ENCODE data around the gene KATNBL1.

DNA sequence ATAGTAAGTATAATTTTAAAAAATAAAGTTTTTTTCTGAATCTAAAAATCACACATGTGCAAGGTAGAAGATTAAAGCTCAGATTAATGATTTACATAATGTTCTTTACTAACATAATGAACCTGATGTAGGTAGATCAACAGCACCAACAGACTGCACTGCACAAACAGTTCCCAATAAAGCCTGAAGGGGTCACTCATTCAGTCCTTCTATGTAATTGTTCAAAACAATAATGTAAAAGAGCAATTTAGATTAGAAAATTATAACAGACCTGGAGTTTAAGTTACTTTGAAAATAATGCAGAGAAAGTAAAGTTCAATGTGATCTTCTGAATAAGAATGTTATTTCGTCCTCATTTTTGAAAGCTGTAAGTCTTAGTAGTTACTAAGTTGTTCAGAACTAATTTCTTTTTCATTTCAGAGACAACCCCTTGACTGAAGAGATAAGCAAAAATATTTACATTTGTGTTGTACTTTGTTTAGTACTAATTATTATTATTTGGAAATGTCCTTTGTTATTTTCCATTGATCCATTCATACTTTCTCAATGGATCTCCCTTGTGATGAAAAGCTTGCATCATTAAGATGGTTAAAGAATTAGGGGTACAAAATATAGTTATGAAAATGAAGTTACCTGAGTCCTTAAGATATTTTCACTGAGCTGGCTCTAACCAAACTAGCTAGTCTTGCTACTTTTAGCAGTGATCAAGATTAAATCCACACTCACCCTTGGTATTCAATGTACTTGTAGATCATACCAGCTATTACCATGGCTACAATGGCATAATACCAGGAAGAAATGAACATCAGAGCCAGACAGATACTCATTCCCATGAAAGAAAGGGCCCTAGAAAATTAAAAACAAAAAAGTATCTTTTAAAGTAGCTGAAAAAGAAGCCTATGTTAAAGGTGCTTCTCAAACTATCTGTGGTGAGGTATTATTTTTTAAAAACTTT is 31.8 kb upstream of the KATNBL1 start:
- no peak for TF ChIP-seq ZNF384 (IDR thresholded peaks at IDR 0.05)
- no peak for TF ChIP-seq ELF4 (IDR thresholded peaks at IDR 0.05)
- TF ChIP-seq SP1 (IDR thresholded peaks at IDR 0.05): no peak
- no peak for TF ChIP-seq CTBP1 (IDR thresholded peaks at IDR 0.05; ENCODE audit: borderline replicate concordance)
- TF ChIP-seq SUZ12 (IDR thresholded peaks at IDR 0.05): no peak
- TF ChIP-seq FOXM1 (IDR thresholded peaks at IDR 0.05; ENCODE audit: borderline replicate concordance): no peak
- TF ChIP-seq ARNT (IDR thresholded peaks at IDR 0.05): no peak
- TF ChIP-seq NFRKB (IDR thresholded peaks at IDR 0.05): no peak
